Pons (tissue), 1 donor: ENCODE measurements around the gene CHKB.
"Not testable (repeated sequence)": the region's sequence is repeated elsewhere in the genome, so short reads cannot be mapped to it uniquely, and the experiment has no call there.

Experiments
- DNase-seq: peaks from one replicate; pipeline ENCODE4 v3.0.0-alpha.2; 2016; ENCODE audit warnings: low spot score

The CHKB gene

GRCh38 chr22:50548040-50548920, 34.4 kb downstream of the CHKB start:
- no peak for DNase-seq

- DNase-seq = no peak
Measured at GRCh38 chr22:50547263-50547985, 35.2 kb downstream of the CHKB start.

- no peak for DNase-seq
Measured at GRCh38 chr22:50546326-50547262, 36.1 kb downstream of the CHKB start.

GRCh38 chr22:50545522-50546325, 36.9 kb downstream of the CHKB start, which contains the start of gene KLHDC7B:
KLHDC7B (plus strand) TSS chr22:50545899; CDS start chr22:50546244, 345 bp downstream.
- DNase-seq = no peak

DNA sequence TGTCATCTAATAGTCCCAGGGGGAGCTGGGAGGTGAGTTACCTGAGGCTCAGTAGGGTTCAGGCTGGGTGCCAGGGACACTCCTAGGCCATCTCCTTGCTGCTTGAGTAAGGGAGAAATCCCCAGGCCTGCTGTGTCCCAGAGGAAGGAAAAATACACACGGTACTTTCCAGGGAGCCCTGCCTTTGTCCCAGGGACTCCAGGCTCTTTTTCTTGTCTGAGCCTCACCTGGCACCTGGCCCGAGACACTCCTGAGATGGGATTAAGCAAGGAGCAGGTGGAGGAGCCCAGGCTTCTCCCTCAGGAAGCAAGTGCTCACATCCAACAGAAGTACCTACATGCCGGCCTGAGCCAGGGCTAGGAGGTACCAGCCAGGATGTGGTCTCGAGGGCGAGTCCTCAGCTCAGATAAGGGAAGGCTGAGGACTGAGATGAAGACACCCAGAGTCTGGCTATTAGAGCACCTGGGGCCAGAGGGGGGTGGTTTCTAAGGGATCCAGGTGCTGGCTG, 37.8 kb downstream of the CHKB start:
- DNase-seq = no peak

DNA sequence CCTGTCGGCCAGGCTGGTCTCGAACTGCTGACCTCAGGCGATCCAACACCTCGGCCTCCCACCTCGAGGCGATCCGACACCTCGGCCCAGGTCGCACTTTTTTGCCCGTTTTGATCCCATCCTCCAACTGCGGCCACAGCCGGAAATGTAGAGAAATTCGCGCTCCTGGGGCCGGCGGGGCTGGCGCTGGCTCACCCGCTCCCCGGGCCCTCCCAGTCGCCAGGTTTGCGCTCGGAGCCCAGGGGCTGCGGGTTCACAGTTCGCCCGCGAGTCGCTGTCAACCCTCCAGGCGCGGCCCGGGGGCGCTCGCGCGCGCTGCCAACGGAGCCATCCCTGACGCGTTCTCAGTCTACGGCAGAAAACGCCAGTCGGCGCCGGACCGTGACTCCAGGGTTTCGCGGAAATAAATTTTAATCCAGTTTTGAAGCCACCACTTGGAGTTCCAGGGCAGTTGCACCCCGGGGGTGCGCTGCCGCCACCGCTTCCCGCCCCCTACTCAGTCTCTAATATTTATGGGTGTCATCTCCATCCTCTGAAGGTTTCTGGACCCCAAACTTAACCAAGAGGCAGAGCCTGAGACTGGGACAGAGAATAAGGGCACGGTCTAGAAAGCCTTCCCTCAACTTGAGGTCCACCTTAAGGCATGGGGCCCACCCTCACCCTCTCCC, 38.4 kb downstream of the CHKB start:
- no peak for DNase-seq

- DNase-seq = no peak
Measured at GRCh38 chr22:50542416-50542927, 40.2 kb downstream of the CHKB start.

GRCh38 chr22:50541667-50542026, 41.0 kb downstream of the CHKB start:
- not testable (repeated sequence) for DNase-seq

GRCh38 chr22:50540381-50540780, 42.3 kb downstream of the CHKB start:
- DNase-seq = no peak

- no peak for DNase-seq
Measured at GRCh38 chr22:50537765-50538164, 44.9 kb downstream of the CHKB start.

DNA sequence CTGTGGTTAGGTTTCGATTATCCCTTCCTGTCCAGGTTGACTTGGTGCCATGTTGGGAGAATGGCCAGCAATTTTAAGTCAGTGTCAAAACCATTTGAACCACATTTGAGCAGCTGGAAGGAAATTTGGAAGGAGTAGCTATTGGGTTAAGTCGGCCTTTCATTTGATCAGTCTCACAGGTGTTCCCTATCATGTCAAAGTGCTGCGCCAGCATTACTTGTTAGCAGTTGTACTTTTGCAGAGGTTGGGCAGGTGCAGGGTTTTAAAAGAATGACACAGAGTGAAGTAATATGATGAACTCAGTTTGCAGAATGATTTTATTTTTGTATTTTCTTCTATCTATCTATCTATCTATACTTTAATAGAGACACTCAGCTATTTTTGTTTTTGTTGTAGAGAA, 46.4 kb downstream of the CHKB start:
- DNase-seq = no peak

GRCh38 chr22:50535113-50535512, 47.5 kb downstream of the CHKB start:
- no peak for DNase-seq

- not testable (repeated sequence) for DNase-seq
Measured at GRCh38 chr22:50533856-50534711, 48.6 kb downstream of the CHKB start.

- no peak for DNase-seq
Measured at GRCh38 chr22:50532824-50533796, 49.5 kb downstream of the CHKB start.

DNA sequence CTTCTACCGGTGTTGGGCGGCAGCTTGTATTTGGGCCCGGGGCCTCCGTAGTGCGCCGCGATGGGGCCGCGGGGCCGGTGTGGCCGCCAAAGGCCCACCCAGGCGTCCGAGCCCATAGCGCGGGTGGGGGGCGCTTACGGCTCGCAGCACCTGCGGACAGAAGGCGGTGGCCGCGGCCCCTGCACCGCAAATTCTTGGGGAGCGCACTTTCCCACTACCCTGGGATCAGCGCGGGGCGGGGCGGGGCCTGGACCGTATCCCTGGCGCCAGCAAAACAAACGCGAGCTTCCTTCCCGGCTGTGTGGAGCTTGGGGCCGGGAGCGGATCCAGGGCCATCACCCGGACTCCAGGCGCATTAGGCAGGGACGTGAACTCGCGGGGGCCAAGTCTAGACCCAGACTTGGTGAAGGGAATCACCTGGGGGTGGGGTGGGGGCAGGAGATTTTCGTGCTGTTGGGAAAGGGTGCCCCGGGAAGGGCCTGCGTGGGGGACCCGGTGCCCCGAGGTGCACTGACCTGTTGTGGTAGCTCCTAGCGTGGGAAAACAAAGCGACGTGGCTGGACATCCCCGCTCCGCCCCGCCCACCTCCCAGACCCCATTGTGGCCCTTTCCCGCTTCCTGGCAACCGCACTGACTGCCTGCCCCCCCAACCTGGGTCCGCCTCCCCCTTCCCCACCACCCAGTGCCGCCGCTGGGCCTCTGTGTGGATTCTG, 50.5 kb downstream of the CHKB start:
- DNase-seq = no peak

DNA sequence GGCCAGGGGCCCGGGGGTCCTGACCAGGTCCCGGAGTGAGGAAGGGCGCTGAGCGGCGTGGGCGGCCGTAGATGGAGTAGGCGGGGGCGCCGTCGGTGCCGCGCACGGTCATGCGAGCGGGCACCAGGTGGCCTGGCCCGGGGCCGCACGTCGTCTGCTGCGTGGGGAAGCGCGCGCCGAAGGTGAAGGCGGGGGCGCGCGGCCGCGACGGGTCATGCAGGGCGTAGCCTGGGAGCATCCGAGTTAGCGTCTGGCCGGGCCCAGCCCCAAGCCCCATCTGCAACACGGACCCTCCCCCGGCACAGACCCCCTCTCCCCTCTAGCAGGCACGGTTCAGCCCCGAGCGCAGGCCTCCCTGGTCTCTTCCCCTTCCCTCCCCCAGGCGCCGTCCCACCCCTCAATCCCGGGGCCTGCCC, 51.1 kb downstream of the CHKB start:
- no peak for DNase-seq

DNA sequence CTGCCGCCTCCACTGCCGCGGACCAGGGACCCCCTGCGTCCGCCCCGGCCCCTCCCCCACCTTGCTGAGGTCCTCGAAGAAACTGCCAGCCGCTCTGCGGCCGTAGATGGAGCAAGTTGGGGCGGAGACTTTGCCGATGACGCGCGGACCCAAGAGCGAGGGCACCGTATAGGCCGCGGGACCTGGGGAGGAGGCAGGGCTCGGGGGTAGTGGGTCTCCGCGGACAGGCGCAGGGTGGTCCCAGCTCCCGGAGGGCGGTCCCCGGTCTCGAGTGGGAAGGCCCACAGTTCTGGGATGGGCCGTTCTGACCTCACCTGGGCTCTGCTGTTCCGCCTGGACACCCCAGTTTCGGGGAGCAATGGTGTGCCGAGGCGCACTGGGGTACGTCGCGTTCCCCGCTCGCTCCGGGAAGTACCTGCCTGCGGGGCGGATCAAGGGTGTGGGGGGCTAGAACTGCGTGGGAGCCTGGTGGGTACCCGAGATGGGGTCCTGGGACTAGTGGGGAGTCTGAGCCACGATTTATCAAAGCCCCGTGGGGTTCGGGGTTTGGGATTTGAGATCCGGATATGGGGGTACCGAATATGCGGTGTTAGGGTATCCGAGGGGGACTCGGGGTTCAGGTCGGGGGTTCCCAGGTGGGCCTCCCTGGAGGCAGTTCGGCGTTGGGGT, 51.6 kb downstream of the CHKB start:
- DNase-seq = peak; percentile 39
